HG02571 (cell line): ENCODE measurements around the gene MYOM3.

Source experiments
- ATAC-seq: cut with Tn5 transposase; IDR thresholded peaks from one replicate; pipeline ENCODE4 v1.9.1; 2021; ENCODE audit warnings: mild to moderate bottlenecking, moderate library complexity; ENCODE audit not compliant: unreplicated experiment

MYOM3 gene

GRCh38 chr1:24111996-24112779 lies at the start of gene MYOM3:
TSS of gene MYOM3 (minus strand) at chr1:24112135. CDS start at chr1:24108636, 3,499 bp downstream.
- no peak for ATAC-seq

- ATAC-seq: no peak
Measured at GRCh38 chr1:24161270-24161669, 49.3 kb upstream of the MYOM3 start.

- ATAC-seq: no peak
Measured at GRCh38 chr1:24159366-24159765, 47.4 kb upstream of the MYOM3 start.

GRCh38 chr1:24157918-24158481 lies 46.1 kb upstream of the MYOM3 start:
- no peak for ATAC-seq

- no peak for ATAC-seq
Measured at GRCh38 chr1:24156542-24157260, 44.8 kb upstream of the MYOM3 start.

GRCh38 chr1:24155011-24155782 lies 43.3 kb upstream of the MYOM3 start:
- no peak for ATAC-seq

GRCh38 chr1:24154215-24154614 lies 42.3 kb upstream of the MYOM3 start:
- ATAC-seq: no peak

GRCh38 chr1:24152631-24153494 lies 40.9 kb upstream of the MYOM3 start:
- no peak for ATAC-seq

- no peak for ATAC-seq
Measured at GRCh38 chr1:24151175-24151533, 39.2 kb upstream of the MYOM3 start.

- ATAC-seq: no peak
Measured at GRCh38 chr1:24150234-24151174, 38.6 kb upstream of the MYOM3 start.

GRCh38 chr1:24149866-24150233 lies 37.9 kb upstream of the MYOM3 start:
- no peak for ATAC-seq

- no peak for ATAC-seq
Measured at GRCh38 chr1:24147816-24148215, 35.9 kb upstream of the MYOM3 start.

GRCh38 chr1:24147194-24147593 lies 35.3 kb upstream of the MYOM3 start:
- no peak for ATAC-seq

GRCh38 chr1:24142546-24143534 lies 30.9 kb upstream of the MYOM3 start, which contains the start of gene IL22RA1:
TSS of gene IL22RA1 (minus strand) at chr1:24143140. CDS start at chr1:24143082, 58 bp downstream.
- ATAC-seq: no peak

- ATAC-seq: no peak
Measured at GRCh38 chr1:24141311-24141997, 29.5 kb upstream of the MYOM3 start.

GRCh38 chr1:24140741-24141181 lies 28.8 kb upstream of the MYOM3 start:
- no peak for ATAC-seq

GRCh38 chr1:24139841-24140425 lies 28.0 kb upstream of the MYOM3 start:
- ATAC-seq: no peak
